Tibial nerve (tissue), 4 donors: ENCODE data around the gene GCM1. TPM values are rescaled to one million over a fixed set of nuclear protein-coding genes. Genes with fewer than 3 reads are reported as not detected.

ENCODE experiments used
- DNase-seq, 2 donors: peaks; one replicate each; pipeline ENCODE4 v3.0.0-alpha.2; 2019; ENCODE audit warnings: low spot score in 2 of 2
- H3K27ac ChIP-seq, 4 donors: fragments of 200-600 bp; sonication (generic) in 3 of 4; one replicate each; pipeline ENCODE4 v1.5.1; 2017 to 2019; ENCODE audit warnings: mild to moderate bottlenecking in 1 of 4
- H3K27me3 ChIP-seq, 2 donors: fragments of 200-600 bp; sonication (generic) in 1 of 2; one replicate each; pipeline versions ENCODE4 v1.5.1 to v1.6.0; 2017 to 2019
- H3K36me3 ChIP-seq, 3 donors: fragments of 200-600 bp; sonication (generic); one replicate each; pipeline ENCODE4 v1.5.1; 2018 to 2019
- H3K4me1 ChIP-seq, 4 donors: fragments of 200-600 bp; sonication (generic) in 3 of 4; one replicate each; pipeline ENCODE4 v1.5.1; 2017 to 2019
- H3K4me3 ChIP-seq, 4 donors: fragments of 200-600 bp; sonication (generic) in 3 of 4; one replicate each; pipeline ENCODE4 v1.5.1; 2017 to 2019; ENCODE audit warnings: mild to moderate bottlenecking in 1 of 4, moderate library complexity in 1 of 4
- H3K9me3 ChIP-seq, 4 donors: fragments of 200-600 bp; sonication (generic) in 3 of 4; one replicate each; pipeline ENCODE4 v1.5.1; 2017 to 2019
- CTCF ChIP-seq, 5 experiments: fragments of 200-600 bp in 3 of 5; fragments of 450-650 bp in 2 of 5; sonication (generic) in 3 of 5; IDR thresholded peaks; one replicate each; pipeline ENCODE4 v1.5.1; 2016 to 2019; ENCODE audit warnings: antibody characterized with exemption in 5 of 5, mild to moderate bottlenecking in 3 of 5, moderate library complexity in 2 of 5
- EP300 ChIP-seq, 2 donors: sonication (generic); formaldehyde crosslinking; IDR thresholded peaks; one replicate each; pipeline ENCODE4 v1.6.1; 2017; ENCODE audit warnings: antibody characterized with exemption in 2 of 2, mild to moderate bottlenecking in 1 of 2
- POLR2A ChIP-seq, 2 donors: fragments of 450-650 bp; IDR thresholded peaks; one replicate each; pipeline ENCODE4 v1.6.1; 2017; ENCODE audit warnings: antibody characterized with exemption in 2 of 2, mild to moderate bottlenecking in 2 of 2, moderate library complexity in 2 of 2
- WGBS, 2 donors: methylation state at CpG; one replicate each; pipeline ENCODE4 v1.1.5; 2018; 5-methylcytosine and 5-hydroxymethylcytosine counted together
- total RNA-seq, 4 donors: library from RNA; depleted of rRNA; stranded (reverse); fragments of >200 nt; gene quantifications; one replicate each; pipeline ENCODE4 v1.1.0, GENCODE V29; 2016

The GCM1 gene
- total RNA-seq, 4 donors from 2014 or later = 0.30 TPM; not detected in 3

- H3K4me3 ChIP-seq = no peak overlapping the region
- no peaks in the 10 kb centered on the region for H3K27me3 ChIP-seq
- peaks cover 5 to 81% (median 20%) of the 10 kb centered on the region in 3 donors for H3K36me3 ChIP-seq
- WGBS, 2 donors = 21 to 23% methylated on average over 2 of the region's 2 CpGs
- no peaks in the 10 kb centered on the region for H3K9me3 ChIP-seq
- no peak for TF ChIP-seq EP300 (IDR thresholded peaks at IDR 0.05)
- no peak for TF ChIP-seq POLR2A (IDR thresholded peaks at IDR 0.05)
- no peak for TF ChIP-seq CTCF (IDR thresholded peaks at IDR 0.05)
- no peaks in the 10 kb centered on the region for H3K4me1 ChIP-seq
- H3K27ac ChIP-seq = no peak overlapping the region
- no peak for DNase-seq
Observed at GRCh38 chr6:53100561-53100960, 48.1 kb downstream of the GCM1 start.

DNA sequence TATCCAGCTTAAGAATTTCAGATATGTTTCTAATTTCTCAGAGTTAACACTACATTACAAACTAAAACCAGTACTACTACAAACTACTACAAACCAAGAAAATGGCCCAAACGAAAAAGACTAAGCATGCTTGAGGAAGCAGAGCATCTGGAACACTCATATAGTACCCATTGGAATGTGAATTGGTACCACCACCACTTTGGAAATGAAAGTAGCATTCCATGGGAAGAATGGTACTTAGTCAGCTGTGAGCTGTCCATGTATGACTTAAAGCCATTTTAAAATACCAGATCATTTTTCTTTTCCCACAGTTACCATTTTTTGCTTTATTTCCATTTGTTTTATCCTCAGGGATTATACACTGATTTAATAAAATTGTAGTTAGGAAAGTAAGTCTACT, 52.9 kb downstream of the GCM1 start:
- WGBS, 2 donors = 75 to 81% methylated on average over 1 of the region's 1 CpG
- TF ChIP-seq EP300 (IDR thresholded peaks at IDR 0.05) (no peak), CTCF (IDR thresholded peaks at IDR 0.05) (no peak), POLR2A (IDR thresholded peaks at IDR 0.05) (no peak)
- no peak for DNase-seq
- H3K9me3 ChIP-seq = no peaks in the 10 kb centered on the region
- no peaks in the 10 kb centered on the region for H3K4me1 ChIP-seq
- peaks cover 12 to 99% (median 25%) of the 10 kb centered on the region in 3 donors for H3K36me3 ChIP-seq
- H3K27me3 ChIP-seq = no peaks in the 10 kb centered on the region
- no peak overlapping the region for H3K4me3 ChIP-seq
- H3K27ac ChIP-seq = no peak overlapping the region

DNA sequence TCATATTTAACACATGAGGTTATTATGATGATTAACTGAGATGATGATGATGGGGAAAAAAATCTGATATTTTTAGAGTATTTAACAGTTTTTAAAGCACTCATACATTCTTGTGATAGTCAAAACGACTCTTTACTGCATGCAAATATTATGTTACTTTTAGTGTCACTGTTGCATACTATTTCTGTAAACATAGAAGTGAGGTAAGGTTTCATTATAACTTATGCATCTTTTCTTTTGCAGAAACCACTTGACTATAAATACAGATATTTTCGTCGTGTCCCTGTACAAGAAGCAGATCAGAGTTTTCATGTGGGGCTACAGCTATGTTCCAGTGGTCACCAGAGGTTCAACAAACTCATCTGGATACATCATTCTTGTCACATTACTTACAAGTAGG, 53.4 kb downstream of the GCM1 start:
- Histone ChIP-seq H3K27me3 (no peaks in the 10 kb centered on the region), H3K4me3 (no peak overlapping the region), H3K9me3 (no peaks in the 10 kb centered on the region), H3K27ac (no peak overlapping the region), H3K4me1 (no peaks in the 10 kb centered on the region), H3K36me3 (peaks cover 15 to 99% (median 25%) of the 10 kb centered on the region in 3 donors)
- TF ChIP-seq CTCF (IDR thresholded peaks at IDR 0.05) = no peak
- TF ChIP-seq POLR2A (IDR thresholded peaks at IDR 0.05) = no peak
- no peak for TF ChIP-seq EP300 (IDR thresholded peaks at IDR 0.05)
- DNase-seq = no peak
- WGBS, 2 donors = 91 to 93% methylated on average over 3 of the region's 3 CpGs

GRCh38 chr6:53090576-53090975, 58.1 kb downstream of the GCM1 start:
- H3K9me3 ChIP-seq = no peaks in the 10 kb centered on the region
- TF ChIP-seq POLR2A (IDR thresholded peaks at IDR 0.05) = no peak
- no peak for TF ChIP-seq EP300 (IDR thresholded peaks at IDR 0.05)
- TF ChIP-seq CTCF (IDR thresholded peaks at IDR 0.05) = no peak
- no peaks in the 10 kb centered on the region for H3K4me1 ChIP-seq
- no peaks in the 10 kb centered on the region for H3K27me3 ChIP-seq
- H3K27ac ChIP-seq = no peak overlapping the region
- peaks cover 9 to 94% (median 10%) of the 10 kb centered on the region in 3 donors for H3K36me3 ChIP-seq
- WGBS, 2 donors = 77 to 80% methylated on average over 2 of the region's 2 CpGs
- no peak overlapping the region for H3K4me3 ChIP-seq
- DNase-seq = no peak

- no peak for TF ChIP-seq EP300 (IDR thresholded peaks at IDR 0.05)
- no peak for TF ChIP-seq POLR2A (IDR thresholded peaks at IDR 0.05)
- TF ChIP-seq CTCF (IDR thresholded peaks at IDR 0.05) = no peak
- Histone ChIP-seq H3K36me3 (peaks cover 9 to 94% (median 10%) of the 10 kb centered on the region in 3 donors), H3K4me3 (no peak overlapping the region), H3K27ac (no peak overlapping the region), H3K27me3 (no peaks in the 10 kb centered on the region), H3K4me1 (no peaks in the 10 kb centered on the region), H3K9me3 (no peaks in the 10 kb centered on the region)
- no peak for DNase-seq
Observed at GRCh38 chr6:53089948-53090347, 58.7 kb downstream of the GCM1 start.
